Activated CD4-positive, alpha-beta T cell treated with anti-CD3 and anti-CD28 coated beads, Interleukin-2, amount 10 ng/mL, durations not matched to agents 24 days and 14 days (primary cell): ENCODE measurements around the gene MANEA. TPM values are rescaled to one million over a fixed set of nuclear protein-coding genes. Genes with fewer than 3 reads are reported as not detected.

Experiments used
- DNase-seq: peaks from one replicate; pipeline ENCODE4 v3.0.0; 2022
- H3K27ac Mint-ChIP-seq: one replicate; pipeline ENCODE4 v1.8.0; 2022; ENCODE audit warnings: mild to moderate bottlenecking, mixed read lengths
- H3K27me3 Mint-ChIP-seq: one replicate; pipeline ENCODE4 v1.8.0; 2022; ENCODE audit warnings: mixed read lengths
- H3K36me3 Mint-ChIP-seq: one replicate; pipeline ENCODE4 v1.8.0; 2022; ENCODE audit warnings: low read depth, mild to moderate bottlenecking, mixed read lengths
- H3K4me1 Mint-ChIP-seq: one replicate; pipeline ENCODE4 v1.8.0; 2021; ENCODE audit warnings: mixed read lengths
- H3K4me3 Mint-ChIP-seq: one replicate; pipeline ENCODE4 v1.8.0; 2022; ENCODE audit warnings: mild to moderate bottlenecking, moderate library complexity, mixed read lengths
- H3K9me3 Mint-ChIP-seq: one replicate; pipeline ENCODE4 v1.8.0; 2021; ENCODE audit warnings: mixed read lengths
- intact Hi-C: fragments of 100-400 bp; cut with micrococcal nuclease; formaldehyde crosslinking; loops from one replicate; pipeline ENCODE4 v1.15.1; 2023
- total RNA-seq: library from RNA; stranded (reverse); gene quantifications from 2 replicates; pipeline ENCODE4 v1.2.3, GENCODE V29; 2022

The MANEA gene
- total RNA-seq, 1 donor from 2014 or later: 22.6 TPM

- Mint-ChIP-seq H3K27ac (no peak overlapping the region), H3K4me3 (no peak overlapping the region), H3K9me3 (no peaks in the 10 kb centered on the region), H3K27me3 (no peaks in the 10 kb centered on the region), H3K36me3 (peaks cover 12% of the 10 kb centered on the region), H3K4me1 (peaks cover 8% of the 10 kb centered on the region)
- DNase-seq: no peak
- intact Hi-C loops: no loop called here
Observed at GRCh38 chr6:95601133-95601532, 23.8 kb downstream of the MANEA start.

GRCh38 chr6:95614094-95614493 is 36.8 kb downstream of the MANEA start:
- Mint-ChIP-seq H3K27me3 (peaks cover 10% of the 10 kb centered on the region), H3K27ac (no peak overlapping the region), H3K36me3 (no peaks in the 10 kb centered on the region), H3K9me3 (no peaks in the 10 kb centered on the region), H3K4me1 (no peaks in the 10 kb centered on the region), H3K4me3 (no peak overlapping the region)
- no peak for DNase-seq
- intact Hi-C loops: no loop called here

GRCh38 chr6:95629551-95629950 is 52.2 kb downstream of the MANEA start:
- intact Hi-C loops: no loop called here
- Mint-ChIP-seq H3K4me1 (no peaks in the 10 kb centered on the region), H3K27ac (no peak overlapping the region), H3K36me3 (no peaks in the 10 kb centered on the region), H3K27me3 (peaks cover 2% of the 10 kb centered on the region), H3K9me3 (no peaks in the 10 kb centered on the region), H3K4me3 (no peak overlapping the region)
- no peak for DNase-seq

GRCh38 chr6:95636552-95637431 is 59.5 kb downstream of the MANEA start:
- Mint-ChIP-seq H3K9me3 (no peaks in the 10 kb centered on the region), H3K36me3 (no peaks in the 10 kb centered on the region), H3K27ac (no peak overlapping the region), H3K4me3 (no peak overlapping the region), H3K4me1 (no peaks in the 10 kb centered on the region), H3K27me3 (peaks cover 2% of the 10 kb centered on the region)
- no peak for DNase-seq
- intact Hi-C loops: no loop called here

GRCh38 chr6:95648636-95649035 is 71.3 kb downstream of the MANEA start:
- Mint-ChIP-seq H3K36me3 (no peaks in the 10 kb centered on the region), H3K4me3 (no peak overlapping the region), H3K27me3 (no peaks in the 10 kb centered on the region), H3K27ac (no peak overlapping the region), H3K4me1 (no peaks in the 10 kb centered on the region), H3K9me3 (no peaks in the 10 kb centered on the region)
- intact Hi-C loops: no loop called here
- DNase-seq: no peak

- Mint-ChIP-seq H3K36me3 (no peaks in the 10 kb centered on the region), H3K4me1 (no peaks in the 10 kb centered on the region), H3K27ac (no peak overlapping the region), H3K27me3 (no peaks in the 10 kb centered on the region), H3K4me3 (no peak overlapping the region), H3K9me3 (no peaks in the 10 kb centered on the region)
- DNase-seq: no peak
- intact Hi-C loops: no loop called here
Observed at GRCh38 chr6:95649451-95649850, 72.1 kb downstream of the MANEA start.

GRCh38 chr6:95654176-95654575 is 76.8 kb downstream of the MANEA start:
- H3K4me3 Mint-ChIP-seq: no peak overlapping the region
- no peak for DNase-seq
- H3K27ac Mint-ChIP-seq: no peak overlapping the region
- no peaks in the 10 kb centered on the region for H3K4me1 Mint-ChIP-seq
- H3K36me3 Mint-ChIP-seq: no peaks in the 10 kb centered on the region
- H3K9me3 Mint-ChIP-seq: no peaks in the 10 kb centered on the region
- intact Hi-C loops: no loop called here
- H3K27me3 Mint-ChIP-seq: no peaks in the 10 kb centered on the region

GRCh38 chr6:95658886-95659285 is 81.6 kb downstream of the MANEA start:
- H3K36me3 Mint-ChIP-seq: no peaks in the 10 kb centered on the region
- DNase-seq: no peak
- H3K4me1 Mint-ChIP-seq: no peaks in the 10 kb centered on the region
- no peaks in the 10 kb centered on the region for H3K9me3 Mint-ChIP-seq
- no peak overlapping the region for H3K27ac Mint-ChIP-seq
- intact Hi-C loops: no loop called here
- no peak overlapping the region for H3K4me3 Mint-ChIP-seq
- no peaks in the 10 kb centered on the region for H3K27me3 Mint-ChIP-seq
